HL-60/S4 treated with phorbol 12-myristate 13-acetate at 8.2 ng/mL for 4 days and 3 days (cell line): ENCODE results near the gene IFNG.

ENCODE experiments used
- in situ Hi-C: fragments of 300-500 bp; cut with MboI; formaldehyde crosslinking; loops from 2 replicates; pipeline ENCODE4 v1.15.0; 2022; ENCODE audit warnings: low sequenced_read_pairs

Gene IFNG

DNA sequence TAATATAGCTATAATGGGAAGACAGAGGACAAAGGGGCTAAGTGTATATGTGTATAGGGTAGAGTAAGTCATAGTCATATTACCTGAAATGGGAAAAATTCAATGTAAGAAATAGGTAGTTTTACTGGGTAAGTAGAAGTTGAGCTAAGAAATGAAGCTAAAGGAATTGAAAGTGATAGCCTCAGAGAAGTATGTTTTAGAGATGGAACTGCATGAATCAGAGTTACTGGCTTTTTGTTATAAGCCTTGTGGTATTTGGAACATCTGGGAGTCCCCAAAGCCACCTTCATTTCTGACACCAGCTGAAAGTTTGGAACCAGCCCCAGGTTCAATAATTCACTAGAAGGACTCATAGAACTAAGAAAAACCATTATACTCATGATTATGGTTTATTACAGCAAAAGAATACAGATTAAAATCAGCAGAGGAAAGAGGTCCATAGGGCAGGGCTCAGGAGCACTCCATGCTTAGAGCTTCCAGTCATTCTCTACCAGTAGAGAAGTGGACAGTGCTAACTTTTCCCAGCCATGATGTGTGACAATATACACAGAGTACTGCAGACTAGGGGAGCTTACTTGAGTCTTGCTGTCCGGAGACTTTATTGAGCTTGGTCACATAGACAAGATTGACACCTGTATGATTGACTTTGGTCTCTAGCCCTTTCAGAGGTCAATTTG is 9.8 kb upstream of the IFNG start:
- in situ Hi-C loops = no loop called here

GRCh38 chr12:68166317-68166831 is 6.8 kb upstream of the IFNG start:
- in situ Hi-C loops = no loop called here

GRCh38 chr12:68163560-68164081 is 4.1 kb upstream of the IFNG start:
- in situ Hi-C loops = no loop called here

DNA sequence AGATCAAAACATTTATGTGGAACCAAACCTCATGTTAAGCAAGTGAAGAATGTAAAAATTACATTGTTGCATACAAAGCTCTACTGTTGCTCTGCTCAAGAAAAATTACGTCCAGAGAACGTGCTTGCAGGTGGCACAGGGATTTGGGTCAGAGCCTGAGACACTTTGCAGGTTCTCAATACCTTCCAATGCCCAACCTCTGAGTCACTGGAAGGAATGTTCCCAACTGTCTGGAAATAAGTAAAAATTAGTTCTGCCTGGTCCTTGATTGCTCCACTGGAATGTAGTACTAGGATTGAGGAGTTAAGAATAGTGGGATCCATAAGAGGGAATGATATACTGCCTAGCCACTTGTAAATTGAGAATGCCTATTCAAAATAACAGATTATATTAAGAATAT is 2.8 kb upstream of the IFNG start:
- in situ Hi-C loops = no loop called here

- in situ Hi-C loops = no loop called here
Measured at GRCh38 chr12:68158432-68158831, 1.1 kb downstream of the IFNG start.

- in situ Hi-C loops = no loop called here
Measured at GRCh38 chr12:68157380-68157779, 2.2 kb downstream of the IFNG start.

GRCh38 chr12:68156636-68157035 is 2.9 kb downstream of the IFNG start:
- in situ Hi-C loops = no loop called here

DNA sequence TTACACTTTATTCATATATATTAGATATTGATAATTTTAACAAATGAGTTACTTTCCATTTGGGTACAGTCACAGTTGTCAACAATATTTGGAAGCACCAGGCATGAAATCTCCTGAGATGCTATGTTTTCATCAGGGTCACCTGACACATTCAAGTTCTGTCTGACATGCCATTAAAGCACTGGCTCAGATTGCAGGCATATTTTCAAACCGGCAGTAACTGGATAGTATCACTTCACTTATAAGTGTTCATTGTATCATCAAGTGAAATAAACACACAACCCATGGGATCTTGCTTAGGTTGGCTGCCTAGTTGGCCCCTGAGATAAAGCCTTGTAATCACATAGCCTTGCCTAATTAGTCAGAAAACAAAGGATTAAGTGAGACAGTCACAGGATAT is 4.8 kb downstream of the IFNG start:
- in situ Hi-C loops = no loop called here

- in situ Hi-C loops = no loop called here
Measured at GRCh38 chr12:68148261-68148951, 11.1 kb downstream of the IFNG start.

GRCh38 chr12:68140556-68140955 is 19.0 kb downstream of the IFNG start:
- in situ Hi-C loops = no loop called here

DNA sequence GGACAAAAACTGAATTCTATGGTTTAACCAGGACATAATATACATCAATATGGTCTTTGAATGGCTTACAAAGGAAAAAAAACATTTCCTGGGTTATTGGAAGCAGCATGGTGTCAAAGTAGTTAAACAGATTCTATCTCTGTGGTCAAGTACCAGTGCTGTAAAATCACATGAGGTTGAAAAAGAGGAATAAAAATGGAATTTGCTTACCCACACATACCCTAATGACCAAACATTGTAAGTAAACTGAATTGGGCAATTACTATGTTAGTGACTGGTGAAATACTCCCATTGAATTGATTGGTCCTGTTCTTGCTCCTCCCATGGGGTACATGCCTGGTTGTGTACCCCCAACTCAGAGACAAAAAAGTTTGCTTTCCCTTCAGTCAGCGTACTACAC is 19.6 kb downstream of the IFNG start:
- in situ Hi-C loops = no loop called here

DNA sequence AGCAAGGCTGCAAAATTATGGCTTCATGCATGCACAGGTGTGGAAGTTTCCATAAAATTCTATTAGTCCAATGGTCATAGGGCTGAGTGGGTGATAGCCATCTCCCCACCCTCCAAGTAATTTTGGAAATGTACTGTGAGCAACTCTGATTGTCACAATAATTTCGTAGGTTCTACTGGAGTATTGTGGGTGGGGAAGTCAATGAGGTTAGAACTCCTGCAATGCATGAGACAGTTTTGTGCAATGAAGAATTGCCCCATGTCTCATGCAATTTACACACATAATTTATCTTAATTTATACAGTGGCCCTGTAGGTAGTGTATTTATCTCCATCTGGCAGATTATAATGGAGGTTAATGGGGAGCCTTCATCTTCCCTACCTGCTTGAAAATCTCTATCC is 20.5 kb downstream of the IFNG start:
- in situ Hi-C loops = no loop called here

- in situ Hi-C loops = no loop called here
Measured at GRCh38 chr12:68138480-68138879, 21.1 kb downstream of the IFNG start.

- in situ Hi-C loops = no loop called here
Measured at GRCh38 chr12:68137335-68137830, 22.2 kb downstream of the IFNG start.

DNA sequence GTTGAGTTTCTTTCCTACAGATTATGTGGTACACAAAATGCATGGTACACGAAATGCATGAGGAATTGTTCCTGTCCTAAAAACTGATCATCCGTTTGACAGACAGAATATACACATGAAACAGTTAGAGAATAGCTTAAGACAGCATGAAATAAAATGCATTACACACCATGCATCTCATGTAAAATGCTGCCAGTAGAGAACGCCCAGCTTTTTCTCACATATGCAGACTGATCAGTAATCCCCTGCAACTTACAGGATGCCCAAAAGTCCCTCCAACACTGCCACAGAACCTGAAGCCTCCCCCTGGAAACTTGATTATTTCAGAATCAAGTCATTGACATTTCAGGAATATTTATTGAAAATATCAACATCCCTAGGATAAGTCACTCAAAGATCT is 24.0 kb downstream of the IFNG start:
- in situ Hi-C loops = no loop called here

DNA sequence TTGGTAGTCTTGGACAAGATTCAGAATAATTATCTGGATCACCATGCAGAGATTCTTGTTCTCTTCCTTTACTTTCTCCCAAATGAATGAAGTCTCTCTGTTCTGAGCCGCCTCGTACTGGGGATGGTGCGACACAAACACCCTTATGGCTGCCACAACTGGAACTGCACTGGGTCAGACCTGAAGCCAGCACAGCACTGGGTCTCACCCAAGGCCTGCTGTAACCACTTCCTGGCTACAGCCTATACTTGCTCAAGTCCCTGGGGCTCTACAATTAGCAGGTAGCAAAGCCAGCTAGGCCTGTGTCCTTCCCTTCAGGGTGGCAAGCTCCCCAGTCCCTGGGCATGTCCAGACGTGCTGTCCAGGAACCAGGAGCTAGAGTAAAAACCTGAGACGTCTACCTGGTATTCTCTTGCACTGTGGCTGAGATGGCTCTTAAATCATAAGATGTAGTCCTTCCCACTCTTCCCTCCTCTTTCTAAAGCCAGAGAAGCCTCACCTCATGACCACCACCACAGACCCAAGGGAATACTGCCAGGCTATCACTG is 27.6 kb downstream of the IFNG start:
- in situ Hi-C loops = no loop called here

DNA sequence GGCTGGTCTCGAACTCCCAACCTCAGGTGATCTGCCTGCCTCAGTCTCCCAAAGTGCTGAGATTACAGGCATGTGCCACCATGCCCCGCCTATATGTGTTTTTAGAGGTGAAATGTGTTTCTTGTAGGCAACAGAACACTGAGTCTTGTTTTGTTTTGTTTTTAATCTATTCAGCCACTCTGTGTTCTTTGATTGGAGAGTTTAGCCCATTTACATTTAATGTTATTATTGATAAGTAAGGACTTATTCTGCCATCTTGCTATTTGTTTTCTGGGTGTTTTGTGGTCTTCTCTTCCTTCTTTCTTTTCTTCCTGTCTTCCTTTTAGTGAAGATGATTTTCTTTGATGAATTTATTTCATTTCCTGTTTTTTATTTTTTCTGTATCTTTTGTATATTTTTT is 29.6 kb downstream of the IFNG start:
- in situ Hi-C loops = no loop called here

DNA sequence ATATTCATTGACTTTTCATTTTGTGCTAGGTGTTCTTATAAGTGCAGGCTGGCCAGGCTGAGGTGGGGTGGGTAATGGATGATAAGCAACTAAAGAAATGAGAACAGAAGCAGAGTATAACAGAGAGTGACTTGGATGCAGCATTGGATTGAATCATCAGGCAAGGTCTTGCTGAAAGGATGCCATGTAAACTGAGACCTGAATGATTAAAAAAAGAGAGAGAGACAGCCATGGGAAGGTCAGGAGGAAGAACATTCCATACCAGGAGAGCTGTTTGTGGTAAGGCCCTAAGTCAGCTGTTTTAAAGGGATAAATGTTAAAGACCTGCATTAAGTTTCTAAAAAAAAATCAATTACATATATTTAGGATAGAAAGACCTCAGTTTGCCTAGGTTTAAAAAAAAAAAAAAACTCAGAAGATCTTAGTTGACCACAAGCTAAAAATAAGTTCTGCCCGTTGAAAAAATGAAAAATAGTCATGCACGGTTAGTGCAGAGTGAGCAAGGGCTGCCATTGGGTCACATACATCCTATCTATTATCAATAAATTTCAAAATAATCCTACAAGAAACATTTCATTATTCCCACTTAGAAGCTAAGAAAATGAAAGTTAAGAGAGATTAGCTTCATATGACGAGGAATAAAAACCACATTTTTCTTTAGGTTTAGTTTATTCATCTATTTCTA is 37.2 kb downstream of the IFNG start:
- in situ Hi-C loops = no loop called here

DNA sequence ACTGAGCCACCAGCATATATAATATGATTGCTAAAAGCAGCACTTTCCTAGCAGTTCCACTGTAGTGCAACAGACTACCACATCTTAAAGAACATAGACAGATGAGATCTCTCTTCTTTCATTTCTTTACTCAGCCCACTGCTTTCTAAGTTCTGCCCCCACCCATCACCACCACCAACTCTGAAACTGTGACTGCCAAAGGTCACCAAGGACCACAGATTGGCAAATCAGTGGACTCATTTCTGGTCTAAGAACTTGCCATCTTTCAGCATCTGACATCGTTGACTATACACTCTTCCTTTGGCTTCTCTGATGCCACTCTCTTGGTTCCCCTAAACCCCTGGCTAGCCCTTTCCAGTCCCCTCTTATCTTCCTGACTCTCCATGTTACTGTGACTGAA is 38.4 kb downstream of the IFNG start:
- in situ Hi-C loops = no loop called here

DNA sequence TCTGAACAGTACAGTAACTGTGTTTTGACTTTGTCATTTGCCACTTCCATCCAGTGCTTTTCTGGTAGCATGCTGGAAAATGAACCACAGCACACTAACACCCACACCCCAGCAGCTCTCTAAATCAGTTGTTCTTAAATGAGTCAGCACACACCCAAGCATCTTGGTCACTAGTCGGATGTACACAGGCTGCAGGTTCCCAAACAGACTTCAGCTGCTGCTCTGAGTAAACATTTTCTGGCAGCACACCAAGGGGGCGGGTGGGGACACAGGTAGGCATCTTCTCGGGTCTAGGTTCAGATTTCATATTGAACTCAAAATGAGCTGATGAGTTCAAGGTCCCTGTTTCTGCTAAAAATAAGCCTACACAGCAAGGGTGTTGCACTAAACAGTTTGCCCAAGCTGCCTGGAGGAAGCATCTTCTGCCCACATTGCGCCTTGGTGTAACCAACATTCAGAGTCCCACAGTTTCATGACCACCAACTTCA is 39.8 kb downstream of the IFNG start:
- in situ Hi-C loops = no loop called here

- in situ Hi-C loops = no loop called here
Measured at GRCh38 chr12:68119250-68119649, 40.3 kb downstream of the IFNG start.
